PFSK-1 (cell line): Measurements from ENCODE around the gene AP3D1.

Experiments used
- SIN3A ChIP-seq: IDR thresholded peaks from 2 replicates; pipeline ENCODE4 v1.6.1; 2012; ENCODE audit warnings: mild to moderate bottlenecking, low read length, moderate library complexity, borderline replicate concordance; ENCODE audit not compliant: insufficient read depth
- TF ChIP-seq, protein P1 (sequence below), 2 experiments: IDR thresholded peaks; 2 replicates each; pipeline versions ENCODE4 v1.6.1 to v1.8.0; 2011 to 2012; ENCODE audit warnings: low read depth in 2 of 2, low read length in 2 of 2, control low read depth in 1 of 2, inconsistent platforms in 1 of 2, mild to moderate bottlenecking in 1 of 2, moderate library complexity in 1 of 2; ENCODE audit not compliant: insufficient read depth in 1 of 2

DNA sequence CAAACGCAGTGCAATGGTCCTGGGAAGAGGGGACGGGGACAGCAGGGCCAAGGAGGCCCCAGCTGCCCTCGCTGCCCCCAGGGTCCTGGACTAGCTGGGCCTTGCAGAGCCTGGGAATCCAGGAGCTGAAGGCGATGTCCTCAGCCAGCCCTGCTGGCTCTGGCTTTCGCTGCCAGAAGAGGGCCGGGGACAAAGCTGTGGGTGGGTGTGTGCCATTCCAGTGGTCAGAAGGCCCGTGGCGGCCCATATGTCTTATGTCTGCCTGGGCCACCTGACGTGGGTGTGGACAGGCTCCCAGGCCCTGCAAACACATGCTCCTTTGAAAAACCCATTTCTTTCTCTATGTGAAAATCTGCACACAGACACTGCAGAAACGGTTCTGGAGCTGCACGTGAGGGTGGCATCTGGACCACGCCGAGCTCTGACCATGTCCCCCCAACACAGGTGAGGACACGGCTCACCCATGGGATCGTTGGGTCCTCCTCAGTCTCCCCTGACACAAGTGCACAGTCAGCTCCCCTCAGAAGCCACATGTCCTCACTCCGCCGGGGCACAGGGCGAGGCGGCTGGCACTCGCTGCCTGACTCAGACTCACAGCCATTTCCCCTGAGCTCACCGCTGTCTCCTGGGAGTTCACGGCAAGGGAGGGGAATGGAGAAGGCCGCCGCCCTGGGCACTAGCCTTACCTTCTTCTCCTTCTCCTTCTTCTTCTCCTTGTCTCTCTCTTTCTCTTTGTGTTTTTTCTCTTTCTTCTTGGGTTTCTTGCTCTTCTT is 37.7 kb downstream of the AP3D1 start:
- TF ChIP-seq, protein P1, sequence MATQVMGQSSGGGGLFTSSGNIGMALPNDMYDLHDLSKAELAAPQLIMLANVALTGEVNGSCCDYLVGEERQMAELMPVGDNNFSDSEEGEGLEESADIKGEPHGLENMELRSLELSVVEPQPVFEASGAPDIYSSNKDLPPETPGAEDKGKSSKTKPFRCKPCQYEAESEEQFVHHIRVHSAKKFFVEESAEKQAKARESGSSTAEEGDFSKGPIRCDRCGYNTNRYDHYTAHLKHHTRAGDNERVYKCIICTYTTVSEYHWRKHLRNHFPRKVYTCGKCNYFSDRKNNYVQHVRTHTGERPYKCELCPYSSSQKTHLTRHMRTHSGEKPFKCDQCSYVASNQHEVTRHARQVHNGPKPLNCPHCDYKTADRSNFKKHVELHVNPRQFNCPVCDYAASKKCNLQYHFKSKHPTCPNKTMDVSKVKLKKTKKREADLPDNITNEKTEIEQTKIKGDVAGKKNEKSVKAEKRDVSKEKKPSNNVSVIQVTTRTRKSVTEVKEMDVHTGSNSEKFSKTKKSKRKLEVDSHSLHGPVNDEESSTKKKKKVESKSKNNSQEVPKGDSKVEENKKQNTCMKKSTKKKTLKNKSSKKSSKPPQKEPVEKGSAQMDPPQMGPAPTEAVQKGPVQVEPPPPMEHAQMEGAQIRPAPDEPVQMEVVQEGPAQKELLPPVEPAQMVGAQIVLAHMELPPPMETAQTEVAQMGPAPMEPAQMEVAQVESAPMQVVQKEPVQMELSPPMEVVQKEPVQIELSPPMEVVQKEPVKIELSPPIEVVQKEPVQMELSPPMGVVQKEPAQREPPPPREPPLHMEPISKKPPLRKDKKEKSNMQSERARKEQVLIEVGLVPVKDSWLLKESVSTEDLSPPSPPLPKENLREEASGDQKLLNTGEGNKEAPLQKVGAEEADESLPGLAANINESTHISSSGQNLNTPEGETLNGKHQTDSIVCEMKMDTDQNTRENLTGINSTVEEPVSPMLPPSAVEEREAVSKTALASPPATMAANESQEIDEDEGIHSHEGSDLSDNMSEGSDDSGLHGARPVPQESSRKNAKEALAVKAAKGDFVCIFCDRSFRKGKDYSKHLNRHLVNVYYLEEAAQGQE (IDR thresholded peaks at IDR 0.05; ENCODE audit: insufficient read depth in 1 of 2, low read depth in 2 of 2, low read length in 2 of 2): no peak
- TF ChIP-seq SIN3A: no peak
